Sigmoid colon (tissue), 7 donors: ENCODE results near the gene SUGP2. TPM values are rescaled to one million over a fixed set of nuclear protein-coding genes. Genes with fewer than 3 reads are reported as not detected.

Experiments used
- DNase-seq: peaks from one replicate; pipeline ENCODE4 v3.0.0-alpha.2; 2019
- H3K27ac ChIP-seq, 4 donors: fragments of 200-600 bp; sonication (generic); one replicate each; pipeline ENCODE4 v1.5.1; 2016 to 2019; ENCODE audit warnings: mild to moderate bottlenecking in 1 of 4
- H3K27me3 ChIP-seq, 3 donors: fragments of 200-600 bp; sonication (generic); one replicate each; pipeline ENCODE4 v1.5.1; 2019; ENCODE audit warnings: mild to moderate bottlenecking in 1 of 3
- H3K36me3 ChIP-seq, 4 donors: fragments of 200-600 bp; sonication (generic); one replicate each; pipeline ENCODE4 v1.5.1; 2016 to 2019
- H3K4me1 ChIP-seq, 4 donors: fragments of 200-600 bp; sonication (generic); one replicate each; pipeline ENCODE4 v1.5.1; 2017 to 2019
- H3K4me3 ChIP-seq, 4 donors: fragments of 200-600 bp; sonication (generic); one replicate each; pipeline ENCODE4 v1.5.1; 2017 to 2019; ENCODE audit warnings: mild to moderate bottlenecking in 2 of 4, moderate library complexity in 1 of 4
- H3K9me3 ChIP-seq, 4 donors: fragments of 200-600 bp in 3 of 4; sonication (generic) in 3 of 4; one replicate each; pipeline versions ENCODE4 v1.5.1 to v1.6.1; 2013 to 2019
- EP300 ChIP-seq, 4 donors: sonication (generic); formaldehyde crosslinking; IDR thresholded peaks; one replicate each; pipeline ENCODE4 v1.6.1; 2017; ENCODE audit warnings: antibody characterized with exemption in 4 of 4
- POLR2A ChIP-seq, 2 donors: fragments of 450-650 bp; IDR thresholded peaks; one replicate each; pipeline ENCODE4 v1.6.1; 2016; ENCODE audit warnings: antibody characterized with exemption in 2 of 2, mild to moderate bottlenecking in 2 of 2, moderate library complexity in 2 of 2
- POLR2AphosphoS5 ChIP-seq, 4 donors: sonication (generic); formaldehyde crosslinking; IDR thresholded peaks; one replicate each; pipeline ENCODE4 v1.6.1; 2017; ENCODE audit warnings: antibody characterized with exemption in 4 of 4
- WGBS, 2 donors: extraction: QIAGEN DNeasy Blood & Tissue Kit; methylation state at CpG; one replicate each; pipeline ENCODE4 v1.1.7; 2013; 5-methylcytosine and 5-hydroxymethylcytosine counted together
- intact Hi-C: fragments of 100-400 bp; cut with DNase I; formaldehyde crosslinking; loops from one replicate; pipeline ENCODE4 v1.15.1; 2023
- polyA plus RNA-seq, 3 donors: library from polyadenylated mRNA; stranded (reverse); fragments of 200-250 nt; gene quantifications; one replicate each; pipeline ENCODE4 v1.2.3, GENCODE V29; 2013
- total RNA-seq, 4 donors: library from RNA; depleted of rRNA; stranded (reverse); fragments of >200 nt; gene quantifications; one replicate each; pipeline ENCODE4 v1.1.0, GENCODE V29; 2016
- TF ChIP-seq, protein P1 (sequence below), 4 experiments: fragments of 450-650 bp in 3 of 4; fragments of 200-600 bp in 1 of 4; IDR thresholded peaks; one replicate each; pipeline ENCODE4 v1.5.1; 2016 to 2019; ENCODE audit warnings: antibody characterized with exemption in 4 of 4, mild to moderate bottlenecking in 3 of 4, moderate library complexity in 2 of 4
- donor health status: healthy with polysubstance abuse.
- donor health status: Bipolar disorder and iron deficiency.
- donor health status: healthy.

Gene SUGP2
- total and polyA plus RNA-seq, 7 donors, result 7.8 to 82.3 (median 30.3) TPM

DNA sequence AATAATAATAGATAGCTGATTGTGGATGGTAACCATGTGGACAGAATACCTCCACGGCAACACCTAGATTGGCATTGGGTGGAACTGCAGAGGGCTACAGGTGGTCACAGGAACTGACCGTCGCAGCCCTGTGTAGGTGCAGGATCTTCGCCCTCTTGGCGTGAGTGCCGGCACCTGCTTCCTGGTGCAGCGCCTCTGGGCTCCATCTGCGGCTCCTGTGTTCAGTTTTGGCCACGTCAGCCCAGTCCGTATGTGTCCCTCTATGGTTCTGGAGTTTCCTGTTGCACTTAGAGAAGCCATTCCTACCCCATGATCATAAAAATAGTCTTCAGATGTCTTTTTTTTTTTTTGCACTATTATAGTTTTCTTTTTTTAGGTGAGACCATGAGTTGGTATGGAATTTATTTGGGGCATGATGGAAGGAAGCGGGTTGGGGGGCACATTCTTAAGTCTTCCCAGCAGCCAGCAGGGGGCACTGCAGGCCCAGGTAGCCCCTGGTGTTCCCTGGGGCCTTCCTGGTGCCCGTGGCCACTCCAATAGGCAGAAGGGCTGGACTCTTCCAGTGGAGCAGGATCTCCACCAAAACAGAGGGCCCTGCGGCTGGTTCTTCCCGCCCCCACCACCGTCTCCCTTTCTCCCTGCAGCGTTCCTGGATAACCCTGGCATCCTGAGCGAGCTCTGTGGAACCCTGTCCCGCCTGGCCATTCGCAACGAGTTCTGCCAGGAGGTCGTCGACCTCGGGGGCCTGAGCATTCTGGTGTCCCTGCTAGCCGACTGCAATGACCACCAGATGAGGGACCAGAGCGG lies 20.4 kb upstream of the SUGP2 start:
- Histone ChIP-seq H3K27ac (no peak overlapping the region), H3K4me1 (no peaks in the 10 kb centered on the region), H3K4me3 (no peak overlapping the region), H3K27me3 (no peaks in the 10 kb centered on the region), H3K9me3 (no peaks in the 10 kb centered on the region), H3K36me3 (peaks cover 0 to 77% (median 37%) of the 10 kb centered on the region in 4 donors)
- DNase-seq, result peak; percentile 79
- TF ChIP-seq POLR2AphosphoS5 (IDR thresholded peaks at IDR 0.05), result no peak
- no peak for TF ChIP-seq EP300 (IDR thresholded peaks at IDR 0.05)
- TF ChIP-seq, protein P1, sequence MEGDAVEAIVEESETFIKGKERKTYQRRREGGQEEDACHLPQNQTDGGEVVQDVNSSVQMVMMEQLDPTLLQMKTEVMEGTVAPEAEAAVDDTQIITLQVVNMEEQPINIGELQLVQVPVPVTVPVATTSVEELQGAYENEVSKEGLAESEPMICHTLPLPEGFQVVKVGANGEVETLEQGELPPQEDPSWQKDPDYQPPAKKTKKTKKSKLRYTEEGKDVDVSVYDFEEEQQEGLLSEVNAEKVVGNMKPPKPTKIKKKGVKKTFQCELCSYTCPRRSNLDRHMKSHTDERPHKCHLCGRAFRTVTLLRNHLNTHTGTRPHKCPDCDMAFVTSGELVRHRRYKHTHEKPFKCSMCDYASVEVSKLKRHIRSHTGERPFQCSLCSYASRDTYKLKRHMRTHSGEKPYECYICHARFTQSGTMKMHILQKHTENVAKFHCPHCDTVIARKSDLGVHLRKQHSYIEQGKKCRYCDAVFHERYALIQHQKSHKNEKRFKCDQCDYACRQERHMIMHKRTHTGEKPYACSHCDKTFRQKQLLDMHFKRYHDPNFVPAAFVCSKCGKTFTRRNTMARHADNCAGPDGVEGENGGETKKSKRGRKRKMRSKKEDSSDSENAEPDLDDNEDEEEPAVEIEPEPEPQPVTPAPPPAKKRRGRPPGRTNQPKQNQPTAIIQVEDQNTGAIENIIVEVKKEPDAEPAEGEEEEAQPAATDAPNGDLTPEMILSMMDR (IDR thresholded peaks at IDR 0.05), result peak; percentile 12 to 58 (median 42)
- TF ChIP-seq POLR2A (IDR thresholded peaks at IDR 0.05), result no peak
- intact Hi-C loops, result loop anchor here (2.0 kb wide), 2 partner anchors 85 to 121 kb away; partner anchors contain the start of gene TMEM161A
- WGBS, 2 donors, result 89 to 92% methylated on average over 25 of the region's 25 CpGs

GRCh38 chr19:19052921-19053320 lies 19.6 kb upstream of the SUGP2 start:
- H3K4me3 ChIP-seq, result no peak overlapping the region
- no peaks in the 10 kb centered on the region for H3K27me3 ChIP-seq
- TF ChIP-seq, protein P1 (IDR thresholded peaks at IDR 0.05), result no peak
- TF ChIP-seq EP300 (IDR thresholded peaks at IDR 0.05), result no peak
- no peaks in the 10 kb centered on the region for H3K4me1 ChIP-seq
- WGBS, 2 donors, result 80 to 88% methylated on average over 1 of the region's 1 CpG
- H3K9me3 ChIP-seq, result no peaks in the 10 kb centered on the region
- peaks cover 0 to 73% (median 37%) of the 10 kb centered on the region in 4 donors for H3K36me3 ChIP-seq
- no peak for DNase-seq
- H3K27ac ChIP-seq, result no peak overlapping the region
- intact Hi-C loops, result no loop called here

GRCh38 chr19:19051478-19052213 lies 18.3 kb upstream of the SUGP2 start:
- no peaks in the 10 kb centered on the region for H3K4me1 ChIP-seq
- intact Hi-C loops, result no loop called here
- TF ChIP-seq POLR2AphosphoS5 (IDR thresholded peaks at IDR 0.05) (no peak), POLR2A (IDR thresholded peaks at IDR 0.05) (no peak), EP300 (IDR thresholded peaks at IDR 0.05) (no peak)
- TF ChIP-seq, protein P1 (IDR thresholded peaks at IDR 0.05), result no peak
- H3K27me3 ChIP-seq, result no peaks in the 10 kb centered on the region
- H3K36me3 ChIP-seq, result peaks cover 0 to 71% (median 34%) of the 10 kb centered on the region in 4 donors
- H3K9me3 ChIP-seq, result no peaks in the 10 kb centered on the region
- WGBS, 2 donors, result 94 to 96% methylated on average over 20 of the region's 20 CpGs
- no peak overlapping the region for H3K27ac ChIP-seq
- no peak overlapping the region for H3K4me3 ChIP-seq
- no peak for DNase-seq

DNA sequence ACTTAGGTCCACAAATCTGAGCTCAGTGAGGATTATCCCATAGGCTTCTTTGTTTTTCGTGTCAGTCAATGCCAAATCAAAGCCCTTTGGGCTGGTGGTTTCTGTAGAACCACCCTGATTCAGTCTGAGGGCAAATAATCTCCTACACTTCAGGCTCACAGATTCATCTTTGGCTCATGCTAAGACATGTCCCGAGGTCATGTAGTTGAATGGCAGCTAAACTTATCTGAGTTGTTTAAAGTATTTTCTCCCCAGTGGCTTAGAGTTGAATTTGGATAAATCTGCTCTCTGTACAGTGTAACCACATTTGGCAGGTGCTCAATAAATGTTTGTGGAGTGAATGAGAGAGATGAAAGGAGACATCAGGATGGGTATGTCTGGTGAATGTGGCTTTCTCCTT lies 17.4 kb upstream of the SUGP2 start:
- TF ChIP-seq POLR2A (IDR thresholded peaks at IDR 0.05) (no peak), EP300 (IDR thresholded peaks at IDR 0.05) (no peak), POLR2AphosphoS5 (IDR thresholded peaks at IDR 0.05) (no peak)
- TF ChIP-seq, protein P1 (IDR thresholded peaks at IDR 0.05), result no peak
- intact Hi-C loops, result no loop called here
- Histone ChIP-seq H3K4me3 (no peak overlapping the region), H3K36me3 (peaks cover 0 to 70% (median 32%) of the 10 kb centered on the region in 4 donors), H3K4me1 (no peaks in the 10 kb centered on the region), H3K27me3 (no peaks in the 10 kb centered on the region), H3K27ac (no peak overlapping the region), H3K9me3 (no peaks in the 10 kb centered on the region)
- WGBS, 2 donors, result 95 to 97% methylated on average over 2 of the region's 2 CpGs
- no peak for DNase-seq
